ENCODE results near the gene VCPKMT. TPM values are rescaled to one million over a fixed set of nuclear protein-coding genes. Genes with fewer than 3 reads are reported as not detected.

VCPKMT gene
- total RNA-seq, 1 experiment from 2014 or later: 8.2 TPM

DNA sequence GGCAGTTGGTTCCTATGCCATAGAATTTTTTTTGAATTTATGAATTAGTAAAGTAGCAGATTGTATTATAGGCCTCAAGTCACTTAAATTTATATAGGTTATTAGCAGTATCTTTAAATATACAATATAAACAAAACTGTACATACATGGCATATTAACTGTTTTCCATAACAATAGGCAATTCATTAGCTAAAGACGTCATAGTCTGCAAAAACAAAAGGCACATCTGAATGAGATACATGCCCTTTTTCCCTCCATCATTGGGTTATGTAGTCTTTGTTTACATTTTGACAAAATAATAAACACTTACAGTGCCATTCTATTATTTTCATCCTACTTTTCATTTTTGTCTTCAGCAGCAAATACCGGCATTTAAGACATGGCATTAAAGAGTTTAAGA, 1.1 kb upstream of the VCPKMT start:
- intact Hi-C loops (cut with micrococcal nuclease): loop anchor here (2.0 kb wide), 1 partner anchor 415 kb away; the partner anchor contains the start of gene MAP4K5
- H3K27me3 ChIP-seq (ENCODE audit: low read length): no peaks in the 10 kb centered on the region
- peaks cover 23% of the 10 kb centered on the region for H3K4me1 ChIP-seq (ENCODE audit: insufficient read depth, low read length)
- no TSS peak for BruUV-seq (replicated peaks)
- no peak overlapping the region for H3K4me3 ChIP-seq (ENCODE audit: low read length)
- TF ChIP-seq EZH2phosphoT487 (IDR thresholded peaks at IDR 0.05; ENCODE audit: borderline replicate concordance, low read length): no peak
- TF ChIP-seq, protein P1, sequence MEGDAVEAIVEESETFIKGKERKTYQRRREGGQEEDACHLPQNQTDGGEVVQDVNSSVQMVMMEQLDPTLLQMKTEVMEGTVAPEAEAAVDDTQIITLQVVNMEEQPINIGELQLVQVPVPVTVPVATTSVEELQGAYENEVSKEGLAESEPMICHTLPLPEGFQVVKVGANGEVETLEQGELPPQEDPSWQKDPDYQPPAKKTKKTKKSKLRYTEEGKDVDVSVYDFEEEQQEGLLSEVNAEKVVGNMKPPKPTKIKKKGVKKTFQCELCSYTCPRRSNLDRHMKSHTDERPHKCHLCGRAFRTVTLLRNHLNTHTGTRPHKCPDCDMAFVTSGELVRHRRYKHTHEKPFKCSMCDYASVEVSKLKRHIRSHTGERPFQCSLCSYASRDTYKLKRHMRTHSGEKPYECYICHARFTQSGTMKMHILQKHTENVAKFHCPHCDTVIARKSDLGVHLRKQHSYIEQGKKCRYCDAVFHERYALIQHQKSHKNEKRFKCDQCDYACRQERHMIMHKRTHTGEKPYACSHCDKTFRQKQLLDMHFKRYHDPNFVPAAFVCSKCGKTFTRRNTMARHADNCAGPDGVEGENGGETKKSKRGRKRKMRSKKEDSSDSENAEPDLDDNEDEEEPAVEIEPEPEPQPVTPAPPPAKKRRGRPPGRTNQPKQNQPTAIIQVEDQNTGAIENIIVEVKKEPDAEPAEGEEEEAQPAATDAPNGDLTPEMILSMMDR (conservative IDR thresholded peaks at IDR 0.05; ENCODE audit: low read depth, low read length): no peak
- TF ChIP-seq EZH2 (IDR thresholded peaks at IDR 0.05; ENCODE audit: low read length, unreplicated experiment): no peak
- no peak for DNase-seq
- peaks cover 34% of the 10 kb centered on the region for H3K79me2 ChIP-seq (ENCODE audit: low read length)
- no peaks in the 10 kb centered on the region for H3K9me3 ChIP-seq (ENCODE audit: low read length)
- no peak for ATAC-seq
- no peak overlapping the region for H2AFZ ChIP-seq (ENCODE audit: low read length)
- CTCF ChIA-PET: interaction anchor here (0.6 kb wide), 1 partner anchor 265 kb away, joined by 3 read pairs; the partner anchor contains the start of gene NEMF
- no peak overlapping the region for H3K27ac ChIP-seq (ENCODE audit: low read length)
- POLR2A ChIA-PET (ENCODE audit: unreplicated experiment): interaction anchor here (0.6 kb wide), 1 partner anchor 225 kb away, joined by 12 read pairs; no protein-coding TSS in a partner anchor
- H3K36me3 ChIP-seq (ENCODE audit: low read depth, low read length): peaks cover 21% of the 10 kb centered on the region
- H3K4me2 ChIP-seq (ENCODE audit: low read length): no peak overlapping the region
- H3K9ac ChIP-seq (ENCODE audit: low read length): no peak overlapping the region
- peaks cover 9% of the 10 kb centered on the region for H4K20me1 ChIP-seq (ENCODE audit: low read length)
- H3K9me2 ChIP-seq (replicated peaks; ENCODE audit: low read length): no peaks in the 10 kb centered on the region
- no peaks in the 10 kb centered on the region for H3F3A ChIP-seq (ENCODE audit: low read length, unreplicated experiment)

DNA sequence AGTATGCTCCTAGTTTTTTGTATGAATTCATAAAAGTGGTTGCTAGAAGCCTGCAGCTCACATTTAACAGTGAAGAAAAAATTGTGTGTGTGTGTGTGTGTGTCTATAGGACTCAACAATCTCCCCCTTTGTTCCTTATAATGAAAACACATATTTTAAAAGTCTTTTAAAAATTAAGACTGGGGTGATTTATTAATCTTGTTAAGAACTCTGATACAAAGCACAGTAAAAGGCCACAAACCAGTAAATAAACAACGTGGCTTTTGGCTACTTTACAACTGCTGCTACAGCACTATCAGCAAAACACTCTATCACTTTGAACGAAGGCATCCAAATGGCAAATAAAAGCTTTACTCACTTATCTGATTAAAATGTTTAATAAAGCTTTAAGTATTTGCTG, 594 bp upstream of the VCPKMT start:
- H3F3A ChIP-seq (ENCODE audit: low read length, unreplicated experiment): no peaks in the 10 kb centered on the region
- peaks cover 26% of the 10 kb centered on the region for H3K36me3 ChIP-seq (ENCODE audit: low read depth, low read length)
- ChIA-PET POLR2A (ENCODE audit: unreplicated experiment) (interaction anchor here (0.6 kb wide), 1 partner anchor 254 kb away, joined by 3 read pairs; no protein-coding TSS in a partner anchor), CTCF (interaction anchor here (0.6 kb wide), 1 partner anchor 265 kb away, joined by 3 read pairs; the partner anchor contains the start of gene NEMF)
- H3K27ac ChIP-seq (ENCODE audit: low read length): peak overlapping the region; percentile 67
- peak overlapping the region; percentile 89 for H3K4me2 ChIP-seq (ENCODE audit: low read length)
- H4K20me1 ChIP-seq (ENCODE audit: low read length): peaks cover 9% of the 10 kb centered on the region
- H3K4me1 ChIP-seq (ENCODE audit: insufficient read depth, low read length): peaks cover 23% of the 10 kb centered on the region
- intact Hi-C loops (cut with micrococcal nuclease): loop anchor here (1.0 to 2.0 kb wide), 3 partner anchors 116 to 416 kb away; partner anchors contain the start of gene MAP4K5
- no peak for ATAC-seq
- DNase-seq: no peak
- H3K27me3 ChIP-seq (ENCODE audit: low read length): no peaks in the 10 kb centered on the region
- peak overlapping the region; percentile 91 for H3K4me3 ChIP-seq (ENCODE audit: low read length)
- peak overlapping the region; percentile 86 for H2AFZ ChIP-seq (ENCODE audit: low read length)
- TSS peak; percentile 100 for BruUV-seq (replicated peaks)
- no peaks in the 10 kb centered on the region for H3K9me2 ChIP-seq (replicated peaks; ENCODE audit: low read length)
- H3K79me2 ChIP-seq (ENCODE audit: low read length): peaks cover 39% of the 10 kb centered on the region
- H3K9ac ChIP-seq (ENCODE audit: low read length): peak overlapping the region; percentile 87
- TF ChIP-seq, protein P1 (conservative IDR thresholded peaks at IDR 0.05; ENCODE audit: low read depth, low read length): no peak
- TF ChIP-seq EZH2phosphoT487 (IDR thresholded peaks at IDR 0.05; ENCODE audit: borderline replicate concordance, low read length) (no peak), EZH2 (IDR thresholded peaks at IDR 0.05; ENCODE audit: low read length, unreplicated experiment) (no peak)
- no peaks in the 10 kb centered on the region for H3K9me3 ChIP-seq (ENCODE audit: low read length)

DNA sequence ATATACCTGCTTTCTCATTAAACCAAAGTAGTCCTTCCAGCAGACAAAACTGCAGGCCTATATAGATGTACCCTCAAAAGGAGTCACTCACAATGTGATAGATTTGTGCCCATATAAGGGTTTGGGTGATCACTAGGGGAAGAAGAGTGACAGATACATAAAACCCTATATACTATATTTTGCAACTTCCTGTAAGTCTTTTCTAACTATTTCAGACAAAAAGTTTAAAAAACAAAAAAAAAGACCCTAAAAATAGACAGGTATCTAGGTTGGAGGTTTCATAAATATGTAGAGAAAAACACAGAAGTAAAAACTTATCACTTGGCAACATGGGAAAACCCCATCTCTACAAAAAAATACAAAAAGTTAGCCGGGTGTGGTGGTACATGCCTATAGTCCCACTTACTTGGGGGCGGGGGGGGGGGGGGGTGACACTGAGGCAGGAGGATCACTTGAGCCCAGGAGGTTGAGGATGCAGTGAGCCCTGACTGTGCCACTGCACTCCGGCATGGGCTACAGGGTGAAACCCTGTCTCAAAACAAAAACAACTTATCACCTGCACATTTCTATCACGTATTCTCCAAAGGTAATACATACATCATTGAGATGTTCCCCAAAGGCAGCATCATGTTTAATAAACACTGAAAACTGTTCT, 2.9 kb downstream of the VCPKMT start:
- CTCF ChIA-PET: no interaction called here
- Histone ChIP-seq H3K9ac (ENCODE audit: low read length) (no peak overlapping the region), H3K27me3 (ENCODE audit: low read length) (no peaks in the 10 kb centered on the region), H4K20me1 (ENCODE audit: low read length) (peaks cover 9% of the 10 kb centered on the region), H3K4me3 (ENCODE audit: low read length) (no peak overlapping the region), H3K9me2 (replicated peaks; ENCODE audit: low read length) (no peaks in the 10 kb centered on the region), H3K27ac (ENCODE audit: low read length) (no peak overlapping the region), H2AFZ (ENCODE audit: low read length) (no peak overlapping the region), H3K79me2 (ENCODE audit: low read length) (peaks cover 49% of the 10 kb centered on the region), H3F3A (ENCODE audit: low read length, unreplicated experiment) (no peaks in the 10 kb centered on the region), H3K4me2 (ENCODE audit: low read length) (no peak overlapping the region), H3K36me3 (ENCODE audit: low read depth, low read length) (peaks cover 49% of the 10 kb centered on the region), H3K9me3 (ENCODE audit: low read length) (no peaks in the 10 kb centered on the region), H3K4me1 (ENCODE audit: insufficient read depth, low read length) (peaks cover 23% of the 10 kb centered on the region)
- intact Hi-C loops (cut with micrococcal nuclease): no loop called here
- no peak for ATAC-seq
- POLR2A ChIA-PET (ENCODE audit: unreplicated experiment): no interaction called here
- TF ChIP-seq EZH2 (IDR thresholded peaks at IDR 0.05; ENCODE audit: low read length, unreplicated experiment) (no peak), EZH2phosphoT487 (IDR thresholded peaks at IDR 0.05; ENCODE audit: borderline replicate concordance, low read length) (no peak)
- TF ChIP-seq, protein P1 (conservative IDR thresholded peaks at IDR 0.05; ENCODE audit: low read depth, low read length): no peak
- DNase-seq: no peak
- no TSS peak for BruUV-seq (replicated peaks)

All from PC-3 (cell line).